Keratinocyte (primary cell): ENCODE measurements around the gene WDR19. TPM values are rescaled to one million over a fixed set of nuclear protein-coding genes. Genes with fewer than 3 reads are reported as not detected.

Experiments used
- DNase-seq: peaks from one replicate; pipeline ENCODE4 v3.0.0-alpha.2; 2011; ENCODE audit warnings: low read depth, missing footprints, low spot score
- FAIRE-seq: peaks from 2 replicates; lab custom pipeline; 2011; peaks lifted over from hg19 to GRCh38; lab: Jason Lieb, UNC
- H2AFZ ChIP-seq: 2 replicates; pipeline ENCODE4 v1.6.0; 2012; ENCODE audit warnings: low read length, control low read depth, inconsistent platforms; ENCODE audit not compliant: control insufficient read depth
- H3K27ac ChIP-seq: 2 replicates; pipeline ENCODE4 v1.5.1; 2011; ENCODE audit warnings: low read length; ENCODE audit not compliant: control insufficient read depth, insufficient read depth
- H3K27me3 ChIP-seq: 3 replicates; pipeline ENCODE4 v1.6.0; 2011; ENCODE audit warnings: low read length; ENCODE audit not compliant: control insufficient read depth, insufficient read depth; ENCODE audit errors: extremely low read depth
- H3K36me3 ChIP-seq, 2 experiments: 2 replicates in 1 of 2; 3 replicates in 1 of 2; pipeline ENCODE4 v1.5.1; 2011; ENCODE audit warnings: low read length in 2 of 2, mild to moderate bottlenecking in 1 of 2; ENCODE audit not compliant: control insufficient read depth in 2 of 2, insufficient read depth in 2 of 2; ENCODE audit errors: extremely low read depth in 1 of 2
- H3K4me1 ChIP-seq: 3 replicates; pipeline ENCODE4 v1.5.1; 2011; ENCODE audit warnings: low read length; ENCODE audit not compliant: control insufficient read depth, insufficient read depth; ENCODE audit errors: extremely low read depth
- H3K4me2 ChIP-seq: 3 replicates; pipeline ENCODE4 v1.6.0; 2011; ENCODE audit warnings: low read depth, low read length; ENCODE audit not compliant: control insufficient read depth, insufficient read depth; ENCODE audit errors: extremely low read depth
- H3K4me3 ChIP-seq, 3 experiments: fragments of 200-600 bp in 1 of 3; sonication (generic) in 1 of 3; 2 replicates in 2 of 3; 3 replicates in 1 of 3; pipeline ENCODE4 v1.5.1; 2011 to 2016; ENCODE audit warnings: low read length in 3 of 3, mild to moderate bottlenecking in 3 of 3, control low read depth in 2 of 3, inconsistent platforms in 1 of 3, low read depth in 1 of 3, mixed read lengths in 1 of 3, mixed run types in 1 of 3, moderate library complexity in 1 of 3; ENCODE audit not compliant: control insufficient read depth in 2 of 3, insufficient read depth in 2 of 3; ENCODE audit errors: extremely low read depth in 1 of 3
- H3K79me2 ChIP-seq: 2 replicates; pipeline ENCODE4 v1.6.0; 2012; ENCODE audit warnings: low read length; ENCODE audit not compliant: control insufficient read depth, insufficient read depth
- H3K9ac ChIP-seq: 3 replicates; pipeline ENCODE4 v1.6.0; 2011; ENCODE audit warnings: low read length; ENCODE audit not compliant: control insufficient read depth, insufficient read depth; ENCODE audit errors: extremely low read depth
- H3K9me1 ChIP-seq: 3 replicates; pipeline ENCODE4 v1.6.0; 2011; ENCODE audit warnings: low read length; ENCODE audit not compliant: control insufficient read depth, insufficient read depth; ENCODE audit errors: extremely low read depth
- H3K9me3 ChIP-seq: 2 replicates; pipeline ENCODE4 v1.5.1; 2012; ENCODE audit warnings: low read depth, low read length; ENCODE audit not compliant: control insufficient read depth
- H4K20me1 ChIP-seq: 3 replicates; pipeline ENCODE4 v1.6.0; 2011; ENCODE audit warnings: low read length; ENCODE audit not compliant: control insufficient read depth, insufficient read depth; ENCODE audit errors: extremely low read depth
- EZH2 ChIP-seq: IDR thresholded peaks from one replicate; pipeline ENCODE4 v1.6.1; 2012; ENCODE audit warnings: inconsistent platforms, mild to moderate bottlenecking, low read length, moderate library complexity
- dilution Hi-C: fragments of 300-500 bp; cut with MboI; formaldehyde crosslinking; loops from one replicate; pipeline ENCODE4 v1.7.0; 2020; ENCODE audit warnings: low sequenced_read_pairs; ENCODE audit not compliant: extremely low pct_ligation_motif_present
- polyA plus RNA-seq, 5 experiments: library from polyadenylated mRNA; depleted of rRNA in 3 of 5; stranded (reverse) in 3 of 5; stranded (forward) in 1 of 5; unstranded in 1 of 5; fragments of >200 nt; gene quantifications; 1 replicate in 1 of 5; 2 replicates in 3 of 5; 3 replicates in 1 of 5; pipeline versions ENCODE4 v1.2.1 to v1.2.3, GENCODE V29; 2011 to 2012; ENCODE audit warnings: missing spikeins in 2 of 5, low read depth in 1 of 5, low replicate concordance in 1 of 5
- TF ChIP-seq, protein P1 (sequence below), 3 experiments: IDR thresholded peaks in 1 of 3; conservative IDR thresholded peaks in 1 of 3; optimal IDR thresholded peaks in 1 of 3; 2 replicates in 2 of 3; 3 replicates in 1 of 3; pipeline versions ENCODE3 to v1.5.1; 2011; ENCODE audit warnings: low read length in 3 of 3, mild to moderate bottlenecking in 3 of 3, moderate library complexity in 2 of 3, control low read depth in 1 of 3, inconsistent platforms in 1 of 3; ENCODE audit not compliant: insufficient read depth in 2 of 3; ENCODE audit errors: extremely low read depth in 1 of 3

WDR19 gene
- polyA plus RNA-seq, 1 donor (not counting 4 experiments of a cell fraction or from before 2014, with no cell fraction given): 25.3 TPM

GRCh38 chr4:39231660-39232059 is 49.3 kb downstream of the WDR19 start:
- H3K79me2 ChIP-seq: no peaks in the 10 kb centered on the region
- H2AFZ ChIP-seq: no peak overlapping the region
- H4K20me1 ChIP-seq: no peaks in the 10 kb centered on the region
- TF ChIP-seq EZH2: no peak
- no peaks in the 10 kb centered on the region for H3K9me1 ChIP-seq
- dilution Hi-C loops: no loop called here
- no peak overlapping the region for H3K4me3 ChIP-seq
- H3K27ac ChIP-seq: no peak overlapping the region
- H3K27me3 ChIP-seq: no peaks in the 10 kb centered on the region
- no peaks in the 10 kb centered on the region for H3K9me3 ChIP-seq
- no peaks in the 10 kb centered on the region for H3K36me3 ChIP-seq
- no peak overlapping the region for H3K9ac ChIP-seq
- no peaks in the 10 kb centered on the region for H3K4me1 ChIP-seq
- DNase-seq: no peak
- FAIRE-seq: no peak
- H3K4me2 ChIP-seq: no peak overlapping the region

- Histone ChIP-seq H2AFZ (no peak overlapping the region), H3K4me2 (no peak overlapping the region), H3K4me3 (no peak overlapping the region), H3K27me3 (no peaks in the 10 kb centered on the region), H3K9me3 (no peaks in the 10 kb centered on the region), H4K20me1 (no peaks in the 10 kb centered on the region), H3K9me1 (no peaks in the 10 kb centered on the region), H3K79me2 (no peaks in the 10 kb centered on the region), H3K36me3 (no peaks in the 10 kb centered on the region), H3K4me1 (no peaks in the 10 kb centered on the region), H3K27ac (no peak overlapping the region), H3K9ac (no peak overlapping the region)
- FAIRE-seq: no peak
- no peak for DNase-seq
- dilution Hi-C loops: no loop called here
- TF ChIP-seq, protein P1, sequence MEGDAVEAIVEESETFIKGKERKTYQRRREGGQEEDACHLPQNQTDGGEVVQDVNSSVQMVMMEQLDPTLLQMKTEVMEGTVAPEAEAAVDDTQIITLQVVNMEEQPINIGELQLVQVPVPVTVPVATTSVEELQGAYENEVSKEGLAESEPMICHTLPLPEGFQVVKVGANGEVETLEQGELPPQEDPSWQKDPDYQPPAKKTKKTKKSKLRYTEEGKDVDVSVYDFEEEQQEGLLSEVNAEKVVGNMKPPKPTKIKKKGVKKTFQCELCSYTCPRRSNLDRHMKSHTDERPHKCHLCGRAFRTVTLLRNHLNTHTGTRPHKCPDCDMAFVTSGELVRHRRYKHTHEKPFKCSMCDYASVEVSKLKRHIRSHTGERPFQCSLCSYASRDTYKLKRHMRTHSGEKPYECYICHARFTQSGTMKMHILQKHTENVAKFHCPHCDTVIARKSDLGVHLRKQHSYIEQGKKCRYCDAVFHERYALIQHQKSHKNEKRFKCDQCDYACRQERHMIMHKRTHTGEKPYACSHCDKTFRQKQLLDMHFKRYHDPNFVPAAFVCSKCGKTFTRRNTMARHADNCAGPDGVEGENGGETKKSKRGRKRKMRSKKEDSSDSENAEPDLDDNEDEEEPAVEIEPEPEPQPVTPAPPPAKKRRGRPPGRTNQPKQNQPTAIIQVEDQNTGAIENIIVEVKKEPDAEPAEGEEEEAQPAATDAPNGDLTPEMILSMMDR (optimal IDR thresholded peaks at IDR 0.05 in 1 of 3, IDR thresholded peaks at IDR 0.05 in 1 of 3, conservative IDR thresholded peaks at IDR 0.05 in 1 of 3; ENCODE audit: extremely low read depth in 1 of 3, insufficient read depth in 2 of 3, low read length in 3 of 3): no peak
- no peak for TF ChIP-seq EZH2
Measured at GRCh38 chr4:39232100-39232499, 49.8 kb downstream of the WDR19 start.

DNA sequence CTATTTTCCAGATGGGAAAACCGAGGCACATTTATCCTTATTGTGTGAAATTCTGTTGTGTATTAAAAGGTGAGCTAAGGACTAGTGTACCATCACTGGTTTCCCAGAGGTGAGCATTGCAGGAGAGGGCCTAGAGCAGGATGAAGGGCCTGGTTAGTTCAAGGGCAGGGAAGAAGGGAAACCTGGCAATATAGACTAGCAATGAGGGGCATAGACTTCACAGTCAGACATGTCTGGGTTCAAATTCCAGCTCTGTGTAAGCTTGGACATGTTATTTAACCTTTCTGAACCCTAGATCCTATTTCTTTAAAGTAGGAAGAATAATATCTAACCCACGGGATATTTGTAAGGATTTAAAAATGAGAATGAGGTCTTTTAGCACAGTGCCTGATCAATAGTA is 50.8 kb downstream of the WDR19 start:
- H2AFZ ChIP-seq: no peak overlapping the region
- no peak overlapping the region for H3K4me2 ChIP-seq
- H3K27ac ChIP-seq: no peak overlapping the region
- H4K20me1 ChIP-seq: no peaks in the 10 kb centered on the region
- H3K27me3 ChIP-seq: no peaks in the 10 kb centered on the region
- no peaks in the 10 kb centered on the region for H3K79me2 ChIP-seq
- FAIRE-seq: no peak
- DNase-seq: no peak
- TF ChIP-seq EZH2: no peak
- TF ChIP-seq, protein P1 (optimal IDR thresholded peaks at IDR 0.05 in 1 of 3, IDR thresholded peaks at IDR 0.05 in 1 of 3, conservative IDR thresholded peaks at IDR 0.05 in 1 of 3; ENCODE audit: extremely low read depth in 1 of 3, insufficient read depth in 2 of 3, low read length in 3 of 3): no peak
- H3K9me3 ChIP-seq: no peaks in the 10 kb centered on the region
- no peaks in the 10 kb centered on the region for H3K36me3 ChIP-seq
- dilution Hi-C loops: no loop called here
- H3K4me3 ChIP-seq: no peak overlapping the region
- no peaks in the 10 kb centered on the region for H3K9me1 ChIP-seq
- H3K9ac ChIP-seq: no peak overlapping the region
- no peaks in the 10 kb centered on the region for H3K4me1 ChIP-seq
